Right renal pelvis (tissue), 4 donors: ENCODE measurements around the gene MTFMT. TPM values are rescaled to one million over a fixed set of nuclear protein-coding genes. Genes with fewer than 3 reads are reported as not detected.

Experiments
- DNase-seq, 4 donors: peaks; one replicate each; pipeline ENCODE4 v3.0.0-alpha.2; 2013; ENCODE audit warnings: low read depth in 4 of 4, low spot score in 3 of 4, missing footprints in 1 of 4
- polyA plus RNA-seq, 4 donors: library from polyadenylated mRNA; unstranded; fragments of 120-200 nt; gene quantifications; one replicate each; pipeline ENCODE4 v1.2.1, GENCODE V29; 2013; ENCODE audit not compliant: insufficient read length in 4 of 4

The MTFMT gene
- polyA plus RNA-seq, 4 donors = 14.9 to 16.4 (median 15.7) TPM

- peak; percentile 84 to 89 (median 88) for DNase-seq
Measured at GRCh38 chr15:64989416-64990167, 39.8 kb downstream of the MTFMT start, which contains the start of gene SPG21. SPG21 (minus strand) TSS chr15:64989914; CDS start chr15:64983569, 6,345 bp downstream.

- DNase-seq = no peak
Measured at GRCh38 chr15:64987136-64987535, 42.3 kb downstream of the MTFMT start.

- DNase-seq = no peak
Measured at GRCh38 chr15:64985366-64986033, 43.9 kb downstream of the MTFMT start.

- DNase-seq = no peak
Measured at GRCh38 chr15:64982472-64982871, 47.0 kb downstream of the MTFMT start.

GRCh38 chr15:64981812-64982431 lies 47.5 kb downstream of the MTFMT start:
- DNase-seq = no peak

GRCh38 chr15:64979252-64979710 lies 50.2 kb downstream of the MTFMT start:
- no peak for DNase-seq

GRCh38 chr15:64975390-64975789 lies 54.0 kb downstream of the MTFMT start:
- DNase-seq = no peak

GRCh38 chr15:64970698-64971097 lies 58.7 kb downstream of the MTFMT start:
- DNase-seq = no peak

GRCh38 chr15:64969401-64969800 lies 60.0 kb downstream of the MTFMT start:
- DNase-seq = no peak

- no peak for DNase-seq
Measured at GRCh38 chr15:64961013-64961412, 68.4 kb downstream of the MTFMT start.

GRCh38 chr15:64960153-64960552 lies 69.3 kb downstream of the MTFMT start:
- DNase-seq = no peak

- no peak for DNase-seq
Measured at GRCh38 chr15:64959128-64959527, 70.3 kb downstream of the MTFMT start.

GRCh38 chr15:64954395-64954794 lies 75.0 kb downstream of the MTFMT start:
- no peak for DNase-seq

- no peak for DNase-seq
Measured at GRCh38 chr15:64951777-64952418, 77.5 kb downstream of the MTFMT start.

Other genes starting within 250 kb of the MTFMT start
- gene PIF1, start 204.0 kb downstream of the MTFMT start, polyA plus RNA-seq = 1 to 10 TPM; 5.9 to 9.2 (median 8.6) TPM
- 10 to 100 TPM; 16.2 to 20.6 (median 18.7) TPM for gene PLEKHO2, start 187.7 kb downstream of the MTFMT start, polyA plus RNA-seq
- 1 to 10 TPM; 4.8 to 6.8 (median 5.3) TPM for gene ANKDD1A, start 117.7 kb downstream of the MTFMT start, polyA plus RNA-seq
- 100 to 1,000 TPM; 106 to 125 (median 115) TPM for gene SPG21, start 39.7 kb downstream of the MTFMT start, polyA plus RNA-seq
- gene SLC51B, start 15.7 kb upstream of the MTFMT start, polyA plus RNA-seq = 10 to 100 TPM; 10.8 to 11.7 (median 10.9) TPM
- 1 to 10 TPM; 5.9 to 8.6 (median 7.0) TPM for gene RASL12, start 38.4 kb upstream of the MTFMT start, polyA plus RNA-seq
- under 1 TPM; 0.06 to 0.11 (median 0.09) TPM for gene KBTBD13, start 47.1 kb upstream of the MTFMT start, polyA plus RNA-seq
- gene UBAP1L, start 85.6 kb upstream of the MTFMT start, polyA plus RNA-seq = 1 to 10 TPM; 3.0 to 5.7 (median 3.6) TPM
- 10 to 100 TPM; 27.5 to 32.9 (median 31.5) TPM for gene PDCD7, start 104.2 kb upstream of the MTFMT start, polyA plus RNA-seq
- gene CLPX, start 155.7 kb upstream of the MTFMT start, polyA plus RNA-seq = 10 to 100 TPM; 56.7 to 75.9 (median 70.6) TPM
- 1 to 10 TPM; 3.1 to 4.3 (median 3.8) TPM for gene CILP, start 181.8 kb upstream of the MTFMT start, polyA plus RNA-seq